Measurements from ENCODE around the gene FER.
"Not testable (repeated sequence)": the region's sequence is repeated elsewhere in the genome, so short reads cannot be mapped to it uniquely, and the experiment has no call there.

FER gene

GRCh38 chr5:108836492-108836891 is 88.8 kb downstream of the FER start:
- DNase-seq (ENCODE audit: low read depth): no peak
- H3K4me3 ChIP-seq (ENCODE audit: control insufficient read depth, low read depth, low read length): no peak overlapping the region
- TF ChIP-seq CTCF (conservative IDR thresholded peaks at IDR 0.05; ENCODE audit: control insufficient read depth, insufficient read depth, low read depth, low read length): no peak

GRCh38 chr5:108842260-108842941 is 94.7 kb downstream of the FER start:
- H3K4me3 ChIP-seq (ENCODE audit: control insufficient read depth, low read depth, low read length); DNase-seq (ENCODE audit: low read depth): not testable (repeated sequence)

GRCh38 chr5:108851129-108851528 is 103.4 kb downstream of the FER start:
- not testable (repeated sequence) for H3K4me3 ChIP-seq (ENCODE audit: control insufficient read depth, low read depth, low read length); DNase-seq (ENCODE audit: low read depth)

GRCh38 chr5:108857905-108858304 is 110.2 kb downstream of the FER start:
- no peak overlapping the region for H3K4me3 ChIP-seq (ENCODE audit: control insufficient read depth, low read depth, low read length)
- TF ChIP-seq CTCF (conservative IDR thresholded peaks at IDR 0.05; ENCODE audit: control insufficient read depth, insufficient read depth, low read depth, low read length): no peak
- no peak for DNase-seq (ENCODE audit: low read depth)

GRCh38 chr5:108858959-108859358 is 111.3 kb downstream of the FER start:
- no peak for TF ChIP-seq CTCF (conservative IDR thresholded peaks at IDR 0.05; ENCODE audit: control insufficient read depth, insufficient read depth, low read depth, low read length)
- H3K4me3 ChIP-seq (ENCODE audit: control insufficient read depth, low read depth, low read length): no peak overlapping the region
- peak; percentile 57 for DNase-seq (ENCODE audit: low read depth)

GRCh38 chr5:108862211-108862610 is 114.5 kb downstream of the FER start:
- TF ChIP-seq CTCF (conservative IDR thresholded peaks at IDR 0.05; ENCODE audit: control insufficient read depth, insufficient read depth, low read depth, low read length): no peak
- no peak for DNase-seq (ENCODE audit: low read depth)
- no peak overlapping the region for H3K4me3 ChIP-seq (ENCODE audit: control insufficient read depth, low read depth, low read length)

- not testable (repeated sequence) for H3K4me3 ChIP-seq (ENCODE audit: control insufficient read depth, low read depth, low read length); DNase-seq (ENCODE audit: low read depth)
These were observed 118.4 kb downstream of the FER start for GRCh38 chr5:108866097-108866496.

- DNase-seq (ENCODE audit: low read depth): no peak
- H3K4me3 ChIP-seq (ENCODE audit: control insufficient read depth, low read depth, low read length): no peak overlapping the region
- TF ChIP-seq CTCF (conservative IDR thresholded peaks at IDR 0.05; ENCODE audit: control insufficient read depth, insufficient read depth, low read depth, low read length): no peak
These were observed 120.0 kb downstream of the FER start for GRCh38 chr5:108867656-108868055.
